Gastrocnemius medialis (tissue), 4 donors: ENCODE results near the gene CD34. TPM values are rescaled to one million over a fixed set of nuclear protein-coding genes. Genes with fewer than 3 reads are reported as not detected.

Experiments
- ATAC-seq, 2 donors: fragments of 150-250 bp; one replicate each; pipeline ENCODE4 v1.9.1; 2016
- DNase-seq, 2 donors: peaks; one replicate each; pipeline ENCODE4 v3.0.0-alpha.2; 2019
- H3K27ac ChIP-seq, 4 donors: fragments of 200-600 bp; sonication (generic); 1 replicate in 1 of 4; 2 replicates in 3 of 4; pipeline ENCODE4 v1.5.1; 2016 to 2018; ENCODE audit warnings: mild to moderate bottlenecking in 2 of 4, moderate library complexity in 1 of 4
- H3K27me3 ChIP-seq, 3 donors: fragments of 200-600 bp; sonication (generic) in 2 of 3; 1 replicate in 1 of 3; 2 replicates in 2 of 3; pipeline versions ENCODE4 v1.5.1 to v1.6.0; 2016 to 2019; ENCODE audit warnings: mild to moderate bottlenecking in 1 of 3, moderate library complexity in 1 of 3
- H3K36me3 ChIP-seq, 2 donors: fragments of 200-600 bp; sonication (generic) in 1 of 2; one replicate each; pipeline ENCODE4 v1.5.1; 2017 to 2018
- H3K4me1 ChIP-seq, 2 donors: fragments of 200-600 bp; sonication (generic) in 1 of 2; one replicate each; pipeline ENCODE4 v1.5.1; 2016 to 2017; ENCODE audit warnings: mild to moderate bottlenecking in 2 of 2
- H3K4me3 ChIP-seq, 4 donors: fragments of 200-600 bp; sonication (generic) in 3 of 4; 1 replicate in 1 of 4; 2 replicates in 3 of 4; pipeline ENCODE4 v1.5.1; 2016 to 2019; ENCODE audit warnings: mild to moderate bottlenecking in 2 of 4
- H3K9me3 ChIP-seq, 3 donors: fragments of 200-600 bp; sonication (generic) in 2 of 3; 1 replicate in 1 of 3; 2 replicates in 2 of 3; pipeline ENCODE4 v1.5.1; 2016 to 2019
- POLR2A ChIP-seq, 2 donors: fragments of 450-650 bp; IDR thresholded peaks; one replicate each; pipeline ENCODE4 v1.6.1; 2017; ENCODE audit warnings: antibody characterized with exemption in 2 of 2, mild to moderate bottlenecking in 2 of 2, moderate library complexity in 2 of 2
- in situ Hi-C, 4 donors: fragments of 200-750 bp; cut with MboI; loops; one replicate each; pipeline versions ENCODE4 v1.15.0 to v1.8.0; 2017; ENCODE audit warnings: low sequenced_read_pairs in 4 of 4
- intact Hi-C: fragments of 100-400 bp; cut with DNase I; formaldehyde crosslinking; loops from one replicate; pipeline ENCODE4 v1.15.1; 2023; ENCODE audit warnings: low total_unique reads
- total RNA-seq, 4 donors: library from RNA; depleted of rRNA; stranded (reverse); fragments of >200 nt; gene quantifications; one replicate each; pipeline versions ENCODE4 v1.1.0 to v1.2.3, GENCODE V29; 2016
- TF ChIP-seq, protein P1 (sequence below), 5 experiments: fragments of 450-650 bp in 3 of 5; fragments of 200-600 bp in 2 of 5; sonication (generic) in 2 of 5; IDR thresholded peaks in 4 of 5; conservative IDR thresholded peaks in 1 of 5; 1 replicate in 4 of 5; 2 replicates in 1 of 5; pipeline ENCODE4 v1.5.1; 2016 to 2019; ENCODE audit warnings: antibody characterized with exemption in 5 of 5, mild to moderate bottlenecking in 3 of 5, moderate library complexity in 3 of 5

Gene CD34
- total RNA-seq, 4 donors from 2014 or later, result 13.6 to 31.7 (median 20.7) TPM

DNA sequence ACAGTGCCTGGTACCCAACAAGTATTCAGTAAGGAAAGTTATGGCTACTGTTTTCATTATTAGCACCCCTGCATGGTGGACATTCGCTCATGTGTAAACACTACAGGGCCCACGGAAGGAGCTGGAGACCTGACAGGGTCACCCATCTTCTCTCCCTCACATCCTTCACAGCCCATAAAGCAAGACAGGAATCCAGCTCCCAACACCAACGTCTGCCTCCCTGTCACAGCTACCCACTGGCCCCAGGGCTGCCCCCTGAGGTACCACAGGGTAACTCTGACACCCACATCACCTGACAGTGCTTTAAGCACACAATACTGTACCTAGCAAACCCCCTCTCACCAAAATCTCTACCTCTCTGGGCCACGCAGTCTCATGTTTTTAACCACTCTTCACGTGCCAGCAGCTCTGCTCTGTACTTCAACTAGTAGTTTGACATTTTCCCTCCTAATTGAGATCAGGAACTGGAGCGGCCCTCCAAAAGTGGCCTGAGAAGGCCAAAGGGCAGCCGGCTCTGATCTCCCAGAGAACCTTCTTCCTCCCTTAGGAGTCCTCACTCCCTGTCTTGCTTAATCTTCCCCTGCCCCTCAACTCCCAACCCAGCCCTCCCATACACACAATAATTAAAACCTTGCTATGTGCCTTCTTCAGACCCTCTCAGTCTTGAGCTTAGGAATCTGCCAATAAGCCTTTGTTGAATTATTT is 76.8 kb downstream of the CD34 start:
- peaks cover 94 to 96% of the 10 kb centered on the region in 2 donors for H3K4me1 ChIP-seq
- intact Hi-C loops (no loop called here), in situ Hi-C loops (loop anchor here in 1 of 4 donors (5.0 kb wide), 1 partner anchor 33 kb away; no protein-coding TSS in a partner anchor)
- H3K27me3 ChIP-seq, result no peaks in the 10 kb centered on the region
- no peak for DNase-seq
- no peak for TF ChIP-seq POLR2A (IDR thresholded peaks at IDR 0.05)
- TF ChIP-seq, protein P1, sequence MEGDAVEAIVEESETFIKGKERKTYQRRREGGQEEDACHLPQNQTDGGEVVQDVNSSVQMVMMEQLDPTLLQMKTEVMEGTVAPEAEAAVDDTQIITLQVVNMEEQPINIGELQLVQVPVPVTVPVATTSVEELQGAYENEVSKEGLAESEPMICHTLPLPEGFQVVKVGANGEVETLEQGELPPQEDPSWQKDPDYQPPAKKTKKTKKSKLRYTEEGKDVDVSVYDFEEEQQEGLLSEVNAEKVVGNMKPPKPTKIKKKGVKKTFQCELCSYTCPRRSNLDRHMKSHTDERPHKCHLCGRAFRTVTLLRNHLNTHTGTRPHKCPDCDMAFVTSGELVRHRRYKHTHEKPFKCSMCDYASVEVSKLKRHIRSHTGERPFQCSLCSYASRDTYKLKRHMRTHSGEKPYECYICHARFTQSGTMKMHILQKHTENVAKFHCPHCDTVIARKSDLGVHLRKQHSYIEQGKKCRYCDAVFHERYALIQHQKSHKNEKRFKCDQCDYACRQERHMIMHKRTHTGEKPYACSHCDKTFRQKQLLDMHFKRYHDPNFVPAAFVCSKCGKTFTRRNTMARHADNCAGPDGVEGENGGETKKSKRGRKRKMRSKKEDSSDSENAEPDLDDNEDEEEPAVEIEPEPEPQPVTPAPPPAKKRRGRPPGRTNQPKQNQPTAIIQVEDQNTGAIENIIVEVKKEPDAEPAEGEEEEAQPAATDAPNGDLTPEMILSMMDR (IDR thresholded peaks at IDR 0.05 in 4 of 5, conservative IDR thresholded peaks at IDR 0.05 in 1 of 5), result no peak
- peak overlapping the region; percentile 96 to 100 (median 99) for H3K27ac ChIP-seq
- H3K9me3 ChIP-seq, result no peaks in the 10 kb centered on the region
- no peak overlapping the region for H3K4me3 ChIP-seq
- ATAC-seq, result no peak
- H3K36me3 ChIP-seq, result no peaks in the 10 kb centered on the region

DNA sequence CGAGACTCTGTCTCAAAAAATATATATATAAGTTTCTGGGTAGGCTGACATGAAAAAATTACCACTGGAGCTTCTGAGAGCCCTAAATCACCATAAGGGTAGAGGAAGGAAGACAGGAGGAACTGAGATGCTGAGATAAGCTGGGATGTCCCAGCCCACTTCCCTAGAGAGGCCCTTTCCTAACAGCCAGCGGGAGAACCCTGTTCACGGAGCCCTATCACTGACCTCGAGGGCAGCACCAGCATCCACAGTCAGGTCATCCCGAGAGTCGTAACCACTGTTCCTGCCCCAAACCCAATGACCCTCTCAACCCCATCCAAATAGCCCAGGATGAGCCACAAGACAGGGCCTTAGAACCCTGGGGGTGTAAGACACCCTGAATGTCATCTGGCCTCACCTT is 77.5 kb downstream of the CD34 start:
- DNase-seq (peak in 1 of 2 donors; percentile 14), ATAC-seq (no peak)
- Histone ChIP-seq H3K27ac (peak overlapping the region; percentile 96 to 100 (median 99)), H3K4me3 (no peak overlapping the region), H3K36me3 (no peaks in the 10 kb centered on the region), H3K9me3 (no peaks in the 10 kb centered on the region), H3K27me3 (no peaks in the 10 kb centered on the region), H3K4me1 (peaks cover 93 to 96% of the 10 kb centered on the region in 2 donors)
- intact Hi-C loops (no loop called here), in situ Hi-C loops (loop anchor here in 1 of 4 donors (5.0 kb wide), 1 partner anchor 34 kb away; no protein-coding TSS in a partner anchor)
- no peak for TF ChIP-seq POLR2A (IDR thresholded peaks at IDR 0.05)
- TF ChIP-seq, protein P1 (IDR thresholded peaks at IDR 0.05 in 4 of 5, conservative IDR thresholded peaks at IDR 0.05 in 1 of 5), result no peak

DNA sequence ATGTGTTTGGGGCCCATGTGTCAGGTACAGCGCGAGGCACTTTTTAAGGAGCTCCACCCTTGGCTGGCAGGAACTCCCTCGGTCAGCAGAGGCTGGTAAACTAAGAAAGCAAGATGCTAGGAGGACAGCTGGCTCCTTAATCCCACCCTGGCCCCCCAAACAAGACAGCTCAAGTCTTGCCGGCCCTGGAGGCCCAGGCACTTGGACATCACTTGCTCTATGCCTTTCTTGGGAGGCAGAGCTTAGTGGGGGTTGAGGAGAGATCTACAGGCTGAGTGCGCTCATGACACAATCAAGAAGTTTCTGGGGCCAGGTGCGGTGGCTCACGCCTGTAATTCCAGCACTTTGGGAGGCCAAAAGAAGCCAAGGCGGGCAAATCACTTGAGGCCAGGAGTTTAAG is 78.1 kb downstream of the CD34 start:
- ATAC-seq (no peak), DNase-seq (no peak)
- no peaks in the 10 kb centered on the region for H3K9me3 ChIP-seq
- peaks cover 93 to 96% of the 10 kb centered on the region in 2 donors for H3K4me1 ChIP-seq
- in situ Hi-C loops, result loop anchor here in 1 of 4 donors (5.0 kb wide), 1 partner anchor 35 kb away; no protein-coding TSS in a partner anchor
- no peak overlapping the region for H3K4me3 ChIP-seq
- no peaks in the 10 kb centered on the region for H3K27me3 ChIP-seq
- intact Hi-C loops, result no loop called here
- H3K27ac ChIP-seq, result peak overlapping the region; percentile 96 to 100 (median 99)
- no peaks in the 10 kb centered on the region for H3K36me3 ChIP-seq
- TF ChIP-seq POLR2A (IDR thresholded peaks at IDR 0.05), result no peak
- TF ChIP-seq, protein P1 (IDR thresholded peaks at IDR 0.05 in 4 of 5, conservative IDR thresholded peaks at IDR 0.05 in 1 of 5), result no peak

DNA sequence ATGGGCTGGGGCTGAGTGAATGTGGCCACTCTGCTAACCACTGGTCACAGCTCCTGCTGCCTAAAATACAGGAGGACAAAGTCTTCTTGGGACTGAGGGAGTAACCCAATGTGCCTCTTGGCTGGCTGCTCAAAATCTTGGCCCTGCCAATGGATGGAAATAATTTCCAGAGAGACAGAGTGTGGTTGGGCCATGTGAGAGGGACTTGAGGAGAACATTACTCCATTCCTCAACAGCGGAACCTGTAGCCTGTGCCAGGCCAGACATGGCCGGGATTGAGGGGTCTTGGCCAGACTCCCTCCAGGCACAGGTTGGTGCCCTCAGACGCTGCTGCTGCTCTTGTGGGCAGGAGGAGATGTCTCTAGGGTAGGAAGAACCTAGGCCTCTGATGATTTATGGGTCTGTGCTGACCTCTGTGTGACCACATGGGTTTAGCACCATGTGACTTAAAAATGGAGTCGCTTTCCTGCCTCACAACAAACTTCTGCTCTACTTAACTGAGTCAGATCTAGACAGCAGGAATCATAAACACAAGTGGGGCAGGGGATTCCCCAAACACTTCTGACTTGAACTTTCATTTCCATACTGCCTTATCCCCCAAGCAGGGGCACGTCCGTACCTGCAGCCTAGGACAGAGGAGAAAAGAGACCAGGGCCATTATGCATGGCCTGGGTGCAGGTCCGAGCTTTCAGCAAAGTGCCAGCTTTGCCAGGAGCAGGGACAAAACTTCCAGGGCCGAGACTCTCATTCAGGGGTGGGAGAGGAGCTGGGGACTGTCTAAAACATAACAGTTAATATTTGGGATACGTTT is 79.2 kb downstream of the CD34 start:
- DNase-seq, result peak; percentile 79 to 93
- Histone ChIP-seq H3K4me3 (no peak overlapping the region), H3K9me3 (no peaks in the 10 kb centered on the region), H3K27me3 (no peaks in the 10 kb centered on the region), H3K27ac (peak overlapping the region; percentile 96 to 100 (median 99)), H3K36me3 (no peaks in the 10 kb centered on the region), H3K4me1 (peaks cover 95 to 98% of the 10 kb centered on the region in 2 donors)
- intact Hi-C loops (no loop called here), in situ Hi-C loops (loop anchor here in 1 of 4 donors (5.0 kb wide), 1 partner anchor 36 kb away; no protein-coding TSS in a partner anchor)
- TF ChIP-seq POLR2A (IDR thresholded peaks at IDR 0.05), result peak in 1 of 2 donors; percentile 35
- TF ChIP-seq, protein P1 (IDR thresholded peaks at IDR 0.05 in 4 of 5, conservative IDR thresholded peaks at IDR 0.05 in 1 of 5), result no peak
- peak; percentile 77 to 79 for ATAC-seq

Other genes starting within 250 kb of the CD34 start
- 100 to 1,000 TPM in 2 of 4 donors, 10 to 100 TPM in 2; 42.1 to 101 (median 80.2) TPM for gene CD46, start 159.1 kb downstream of the CD34 start, total RNA-seq